Epithelial cell of umbilical artery (primary cell): ENCODE results near the gene C13orf42. TPM values are rescaled to one million over a fixed set of nuclear protein-coding genes. Genes with fewer than 3 reads are reported as not detected.

Source experiments
- total RNA-seq: library from RNA; depleted of rRNA; stranded (reverse); fragments of >200 nt; gene quantifications from 2 replicates; pipeline ENCODE4 v1.2.3, GENCODE V29; 2014

The C13orf42 gene
- not detected in 2 replicates for total RNA-seq

DNA sequence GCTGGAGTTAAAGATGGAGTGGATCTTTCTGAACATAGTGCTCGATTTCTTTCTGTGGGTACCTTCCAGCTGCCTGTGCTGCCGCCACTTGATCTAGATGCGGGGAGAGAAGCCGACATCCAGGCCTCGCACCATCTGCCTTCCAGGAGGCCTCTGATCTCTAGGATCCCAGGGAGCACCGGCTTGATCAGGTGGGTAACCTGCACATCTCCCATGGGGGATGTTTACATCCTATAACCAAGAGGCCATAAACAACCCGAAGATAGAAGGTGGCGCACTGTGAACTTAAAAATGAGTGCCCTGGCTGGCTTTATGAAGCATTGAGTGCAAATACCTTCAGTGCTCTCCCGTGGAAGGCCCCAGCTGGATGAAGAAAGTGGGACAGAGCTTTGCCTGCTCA is at the start of gene C13orf42:
C13orf42 (minus strand) TSS at position 101 of the 400 bp plus-strand sequence; CDS start at position 36, 65 bp downstream.

Other genes starting within 250 kb of the C13orf42 start
- gene RNASEH2B, start 201.5 kb downstream of the C13orf42 start, total RNA-seq = 37.4 and 64.0 TPM in 2 replicates
- 1.6 and 3.6 TPM in 2 replicates for gene FAM124A, start 111.1 kb upstream of the C13orf42 start, total RNA-seq
- not detected in 2 replicates for gene SERPINE3, start 228.4 kb upstream of the C13orf42 start, total RNA-seq